Common myeloid progenitor, CD34-positive (primary cell): ENCODE measurements around the gene DISC1.
"Not testable (repeated sequence)": the region's sequence is repeated elsewhere in the genome, so short reads cannot be mapped to it uniquely, and the experiment has no call there.

ENCODE experiments used
- CTCF ChIA-PET: fragments of 350-600 bp; sonication (Branson Sonifier 250); formaldehyde crosslinking; loops from one replicate; lab custom pipeline; 2021; ENCODE audit warnings: antibody characterized with exemption; lab: Charles Lee
- POLR2A ChIA-PET: fragments of 350-600 bp; sonication (Branson Sonifier 250); formaldehyde crosslinking; loops from one replicate; lab custom pipeline; 2021; ENCODE audit warnings: antibody characterized with exemption; lab: Charles Lee
- DNase-seq, 3 donors: peaks; one replicate each; pipeline versions ENCODE4 v3.0.0 to v3.0.0-alpha.2; 2013
- H3K27ac ChIP-seq, 2 experiments: 1 replicate in 1 of 2; 2 replicates in 1 of 2; pipeline ENCODE4 v1.7.0; 2013; ENCODE audit warnings: inconsistent platforms in 2 of 2, low read length in 2 of 2, mild to moderate bottlenecking in 2 of 2, low read depth in 1 of 2, moderate library complexity in 1 of 2; ENCODE audit not compliant: severe bottlenecking in 2 of 2, insufficient read depth in 1 of 2, poor library complexity in 1 of 2
- H3K27me3 ChIP-seq, 5 experiments: replicated peaks in 2 of 5; 1 replicate in 3 of 5; 2 replicates in 2 of 5; pipeline versions ENCODE4 v1.6.1 to v1.7.0; 2013; ENCODE audit warnings: low read length in 4 of 5, mild to moderate bottlenecking in 2 of 5, moderate library complexity in 2 of 5, inconsistent platforms in 1 of 5; ENCODE audit not compliant: insufficient read depth in 5 of 5, control insufficient read depth in 4 of 5
- H3K36me3 ChIP-seq, 4 experiments: 1 replicate in 2 of 4; 2 replicates in 2 of 4; pipeline versions ENCODE4 v1.6.1 to v1.7.0; 2013; ENCODE audit warnings: low read length in 3 of 4, control low read depth in 1 of 4, mild to moderate bottlenecking in 1 of 4; ENCODE audit not compliant: control insufficient read depth in 4 of 4, insufficient read depth in 4 of 4
- H3K4me1 ChIP-seq, 4 experiments: 1 replicate in 3 of 4; 2 replicates in 1 of 4; pipeline versions ENCODE4 v1.6.1 to v1.7.1; 2013; ENCODE audit warnings: low read length in 3 of 4, mild to moderate bottlenecking in 3 of 4, control low read depth in 1 of 4, inconsistent platforms in 1 of 4, moderate library complexity in 1 of 4; ENCODE audit not compliant: control insufficient read depth in 4 of 4, insufficient read depth in 4 of 4; ENCODE audit errors: control extremely low read depth in 1 of 4
- H3K4me3 ChIP-seq, 7 experiments: 1 replicate in 4 of 7; 2 replicates in 3 of 7; pipeline versions ENCODE4 v1.5.1 to v1.7.0; 2013; ENCODE audit warnings: mild to moderate bottlenecking in 7 of 7, low read length in 6 of 7, moderate library complexity in 6 of 7, inconsistent platforms in 2 of 7, low read depth in 2 of 7, control low read depth in 1 of 7; ENCODE audit not compliant: insufficient read depth in 4 of 7, control insufficient read depth in 1 of 7; ENCODE audit errors: extremely low read depth in 1 of 7
- H3K9me3 ChIP-seq, 5 experiments: 1 replicate in 4 of 5; 2 replicates in 1 of 5; pipeline versions ENCODE4 v1.6.1 to v1.7.1; 2013; ENCODE audit warnings: low read length in 4 of 5, mild to moderate bottlenecking in 2 of 5, inconsistent platforms in 1 of 5, low read depth in 1 of 5, moderate library complexity in 1 of 5; ENCODE audit not compliant: control insufficient read depth in 4 of 5, insufficient read depth in 2 of 5; ENCODE audit errors: control extremely low read depth in 1 of 5
- WGBS: methylation state at CpG from one replicate; pipeline ENCODE4 v1.1.5; 2013; ENCODE audit not compliant: insufficient coverage; 5-methylcytosine and 5-hydroxymethylcytosine counted together

The DISC1 gene

GRCh38 chr1:231613419-231614349 is 12.9 kb upstream of the DISC1 start:
- no peak overlapping the region for H3K27ac ChIP-seq
- H3K9me3 ChIP-seq, result peaks cover 0 to 4% (median 0%) of the 10 kb centered on the region in 5 experiments
- H3K4me1 ChIP-seq, result peaks cover 25 to 65% (median 39%) of the 10 kb centered on the region in 4 experiments
- POLR2A ChIA-PET, result interaction anchor here (0.8 kb wide), 1 partner anchor 18 kb away, joined by 3 read pairs; no protein-coding TSS in a partner anchor
- H3K27me3 ChIP-seq, result no peaks in the 10 kb centered on the region
- DNase-seq, result no peak
- H3K4me3 ChIP-seq, result peak overlapping the region in 3 of 7 experiments; percentile 20 to 55 (median 44)
- WGBS, result 52% methylated on average over 6 of the region's 7 CpGs
- no peaks in the 10 kb centered on the region for H3K36me3 ChIP-seq
- CTCF ChIA-PET, result interaction anchor here (2.6 kb wide), 1 partner anchor 8 kb away, joined by 8 read pairs; no protein-coding TSS in a partner anchor

GRCh38 chr1:231616667-231617066 is 9.9 kb upstream of the DISC1 start:
- Histone ChIP-seq H3K9me3 (peaks cover 0 to 3% (median 0%) of the 10 kb centered on the region in 5 experiments), H3K27ac (no peak overlapping the region), H3K4me1 (peaks cover 22 to 48% (median 33%) of the 10 kb centered on the region in 4 experiments), H3K36me3 (no peaks in the 10 kb centered on the region), H3K27me3 (no peaks in the 10 kb centered on the region), H3K4me3 (no peak overlapping the region)
- no peak for DNase-seq
- ChIA-PET POLR2A (no interaction called here), CTCF (interaction anchor here (1.1 to 1.7 kb wide), 4 partner anchors 8 to 125 kb away, joined by 3 to 6 read pairs (median 4); partner anchors contain the start of gene DISC1)
- 100% methylated on average over 1 of the region's 2 CpGs for WGBS

- H3K4me1 ChIP-seq, result peaks cover 3 to 27% (median 15%) of the 10 kb centered on the region in 4 experiments
- no peak for DNase-seq
- no peak overlapping the region for H3K27ac ChIP-seq
- 92% methylated on average over 5 of the region's 7 CpGs for WGBS
- ChIA-PET POLR2A (no interaction called here), CTCF (interaction anchor here (1.0 to 1.5 kb wide), 2 partner anchors 15 to 113 kb away, joined by 3 read pairs; no protein-coding TSS in a partner anchor)
- H3K4me3 ChIP-seq, result no peak overlapping the region
- no peaks in the 10 kb centered on the region for H3K36me3 ChIP-seq
- no peaks in the 10 kb centered on the region for H3K27me3 ChIP-seq
- peaks cover 0 to 3% (median 0%) of the 10 kb centered on the region in 5 experiments for H3K9me3 ChIP-seq
Measured at GRCh38 chr1:231618609-231619256, 7.9 kb upstream of the DISC1 start.

- Histone ChIP-seq H3K4me3 (no peak overlapping the region), H3K36me3 (no peaks in the 10 kb centered on the region), H3K27me3 (no peaks in the 10 kb centered on the region), H3K9me3 (peaks cover 0 to 3% (median 0%) of the 10 kb centered on the region in 5 experiments), H3K27ac (no peak overlapping the region), H3K4me1 (peaks cover 0 to 22% (median 10%) of the 10 kb centered on the region in 4 experiments)
- POLR2A ChIA-PET, result no interaction called here
- CTCF ChIA-PET, result no interaction called here
- DNase-seq, result no peak
Measured at GRCh38 chr1:231619257-231619634, 7.3 kb upstream of the DISC1 start.

- H3K9me3 ChIP-seq, H3K27ac ChIP-seq, DNase-seq, H3K27me3 ChIP-seq, H3K36me3 ChIP-seq, H3K4me3 ChIP-seq, POLR2A ChIA-PET: not testable (repeated sequence)
- peaks cover 11 to 41% (median 29%) of the 10 kb centered on the region in 4 experiments for H3K4me1 ChIP-seq
- CTCF ChIA-PET, result interaction anchor here (2.1 kb wide), 1 partner anchor 8 kb away, joined by 6 read pairs; no protein-coding TSS in a partner anchor
- no CpG with 5 or more reads among the region's 4 CpGs for WGBS
Measured at GRCh38 chr1:231625042-231625441, 1.5 kb upstream of the DISC1 start.

GRCh38 chr1:231625975-231626534 is 535 bp upstream of the DISC1 start:
- peak overlapping the region; percentile 56 to 96 (median 89) for H3K4me3 ChIP-seq
- no peaks in the 10 kb centered on the region for H3K27me3 ChIP-seq
- peak in 1 of 3 donors; percentile 24 for DNase-seq
- ChIA-PET POLR2A (no interaction called here), CTCF (interaction anchor here (1.2 to 2.1 kb wide), 3 partner anchors 9 to 19 kb away, joined by 3 to 6 read pairs (median 3); no protein-coding TSS in a partner anchor)
- H3K36me3 ChIP-seq, result peaks cover 0 to 2% (median 0%) of the 10 kb centered on the region in 4 experiments
- peaks cover 11 to 51% (median 32%) of the 10 kb centered on the region in 4 experiments for H3K4me1 ChIP-seq
- no peaks in the 10 kb centered on the region for H3K9me3 ChIP-seq
- H3K27ac ChIP-seq, result peak overlapping the region in 1 of 2 experiments; percentile 31
- WGBS, result 17% methylated on average over 4 of the region's 7 CpGs
